H1 (cell line): ENCODE data around the gene ZDHHC8.

ENCODE experiments used
- CREB1 ChIP-seq: IDR thresholded peaks from 2 replicates; pipeline ENCODE4 v1.6.1; 2012; ENCODE audit warnings: inconsistent platforms
- POLR2AphosphoS5 ChIP-seq: IDR thresholded peaks from 2 replicates; pipeline ENCODE4 v1.6.1; 2011; ENCODE audit warnings: low read depth, low read length

- TF ChIP-seq CREB1 (no peak), POLR2AphosphoS5 (no peak)
These were observed 11.4 kb downstream of the ZDHHC8 start for GRCh38 chr22:20142711-20143621.
